Common myeloid progenitor, CD34-positive (primary cell): ENCODE results near the gene SIGLEC1.

Experiments used
- CTCF ChIA-PET: fragments of 350-600 bp; sonication (Branson Sonifier 250); formaldehyde crosslinking; loops from one replicate; lab custom pipeline; 2021; ENCODE audit warnings: antibody characterized with exemption; lab: Charles Lee
- POLR2A ChIA-PET: fragments of 350-600 bp; sonication (Branson Sonifier 250); formaldehyde crosslinking; loops from one replicate; lab custom pipeline; 2021; ENCODE audit warnings: antibody characterized with exemption; lab: Charles Lee
- DNase-seq, 3 donors: peaks; one replicate each; pipeline versions ENCODE4 v3.0.0 to v3.0.0-alpha.2; 2013
- H3K27ac ChIP-seq, 2 experiments: 1 replicate in 1 of 2; 2 replicates in 1 of 2; pipeline ENCODE4 v1.7.0; 2013; ENCODE audit warnings: inconsistent platforms in 2 of 2, low read length in 2 of 2, mild to moderate bottlenecking in 2 of 2, low read depth in 1 of 2, moderate library complexity in 1 of 2; ENCODE audit not compliant: severe bottlenecking in 2 of 2, insufficient read depth in 1 of 2, poor library complexity in 1 of 2
- H3K27me3 ChIP-seq, 5 experiments: replicated peaks in 2 of 5; 1 replicate in 3 of 5; 2 replicates in 2 of 5; pipeline versions ENCODE4 v1.6.1 to v1.7.0; 2013; ENCODE audit warnings: low read length in 4 of 5, mild to moderate bottlenecking in 2 of 5, moderate library complexity in 2 of 5, inconsistent platforms in 1 of 5; ENCODE audit not compliant: insufficient read depth in 5 of 5, control insufficient read depth in 4 of 5
- H3K36me3 ChIP-seq, 4 experiments: 1 replicate in 2 of 4; 2 replicates in 2 of 4; pipeline versions ENCODE4 v1.6.1 to v1.7.0; 2013; ENCODE audit warnings: low read length in 3 of 4, control low read depth in 1 of 4, mild to moderate bottlenecking in 1 of 4; ENCODE audit not compliant: control insufficient read depth in 4 of 4, insufficient read depth in 4 of 4
- H3K4me1 ChIP-seq, 4 experiments: 1 replicate in 3 of 4; 2 replicates in 1 of 4; pipeline versions ENCODE4 v1.6.1 to v1.7.1; 2013; ENCODE audit warnings: low read length in 3 of 4, mild to moderate bottlenecking in 3 of 4, control low read depth in 1 of 4, inconsistent platforms in 1 of 4, moderate library complexity in 1 of 4; ENCODE audit not compliant: control insufficient read depth in 4 of 4, insufficient read depth in 4 of 4; ENCODE audit errors: control extremely low read depth in 1 of 4
- H3K4me3 ChIP-seq, 7 experiments: 1 replicate in 4 of 7; 2 replicates in 3 of 7; pipeline versions ENCODE4 v1.5.1 to v1.7.0; 2013; ENCODE audit warnings: mild to moderate bottlenecking in 7 of 7, low read length in 6 of 7, moderate library complexity in 6 of 7, inconsistent platforms in 2 of 7, low read depth in 2 of 7, control low read depth in 1 of 7; ENCODE audit not compliant: insufficient read depth in 4 of 7, control insufficient read depth in 1 of 7; ENCODE audit errors: extremely low read depth in 1 of 7
- H3K9me3 ChIP-seq, 5 experiments: 1 replicate in 4 of 5; 2 replicates in 1 of 5; pipeline versions ENCODE4 v1.6.1 to v1.7.1; 2013; ENCODE audit warnings: low read length in 4 of 5, mild to moderate bottlenecking in 2 of 5, inconsistent platforms in 1 of 5, low read depth in 1 of 5, moderate library complexity in 1 of 5; ENCODE audit not compliant: control insufficient read depth in 4 of 5, insufficient read depth in 2 of 5; ENCODE audit errors: control extremely low read depth in 1 of 5
- WGBS: methylation state at CpG from one replicate; pipeline ENCODE4 v1.1.5; 2013; ENCODE audit not compliant: insufficient coverage; 5-methylcytosine and 5-hydroxymethylcytosine counted together

The SIGLEC1 gene

DNA sequence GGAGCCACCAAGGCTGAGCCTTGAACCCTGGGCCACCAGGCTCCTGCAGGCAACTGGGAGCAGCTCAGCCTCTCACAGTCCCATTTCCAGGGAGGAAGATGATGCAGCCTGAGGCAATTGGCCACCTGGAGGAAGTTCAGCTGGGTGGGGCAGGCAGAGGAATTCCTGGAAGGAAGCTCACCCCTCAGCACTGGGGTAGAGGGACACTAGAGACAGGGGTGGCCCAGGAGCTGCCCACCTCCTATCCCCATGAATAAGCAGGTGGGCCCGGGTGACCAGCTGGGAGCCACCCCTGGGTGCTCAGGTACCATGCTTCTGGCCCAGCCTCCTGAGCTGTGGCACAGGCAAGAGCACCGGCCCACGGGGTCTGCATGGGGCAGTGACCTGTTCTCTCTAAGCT lies 16.5 kb upstream of the SIGLEC1 start:
- Histone ChIP-seq H3K27me3 (peaks cover 3 to 58% (median 14%) of the 10 kb centered on the region in 5 experiments), H3K9me3 (peaks cover 0 to 2% (median 0%) of the 10 kb centered on the region in 5 experiments), H3K36me3 (no peaks in the 10 kb centered on the region), H3K27ac (no peak overlapping the region), H3K4me3 (no peak overlapping the region), H3K4me1 (peaks cover 0 to 6% (median 2%) of the 10 kb centered on the region in 4 experiments)
- CTCF ChIA-PET: interaction anchor here (1.3 kb wide), 1 partner anchor 18 kb away, joined by 5 read pairs; no protein-coding TSS in a partner anchor
- POLR2A ChIA-PET: no interaction called here
- WGBS: 95% methylated on average over 3 of the region's 3 CpGs
- DNase-seq: no peak

- H3K36me3 ChIP-seq: no peaks in the 10 kb centered on the region
- no peak for DNase-seq
- POLR2A ChIA-PET: no interaction called here
- 100% methylated on average over 4 of the region's 5 CpGs for WGBS
- CTCF ChIA-PET: interaction anchor here (1.4 kb wide), 1 partner anchor 39 kb away, joined by 3 read pairs; the partner anchor contains the start of gene ADISSP
- peaks cover under 1 to 53% (median 12%) of the 10 kb centered on the region in 5 experiments for H3K27me3 ChIP-seq
- H3K27ac ChIP-seq: no peak overlapping the region
- H3K4me1 ChIP-seq: peaks cover 0 to 6% (median 2%) of the 10 kb centered on the region in 4 experiments
- H3K9me3 ChIP-seq: peaks cover 0 to 2% (median 0%) of the 10 kb centered on the region in 5 experiments
- H3K4me3 ChIP-seq: no peak overlapping the region
Observed at GRCh38 chr20:3728354-3728753, 16.0 kb upstream of the SIGLEC1 start.

DNA sequence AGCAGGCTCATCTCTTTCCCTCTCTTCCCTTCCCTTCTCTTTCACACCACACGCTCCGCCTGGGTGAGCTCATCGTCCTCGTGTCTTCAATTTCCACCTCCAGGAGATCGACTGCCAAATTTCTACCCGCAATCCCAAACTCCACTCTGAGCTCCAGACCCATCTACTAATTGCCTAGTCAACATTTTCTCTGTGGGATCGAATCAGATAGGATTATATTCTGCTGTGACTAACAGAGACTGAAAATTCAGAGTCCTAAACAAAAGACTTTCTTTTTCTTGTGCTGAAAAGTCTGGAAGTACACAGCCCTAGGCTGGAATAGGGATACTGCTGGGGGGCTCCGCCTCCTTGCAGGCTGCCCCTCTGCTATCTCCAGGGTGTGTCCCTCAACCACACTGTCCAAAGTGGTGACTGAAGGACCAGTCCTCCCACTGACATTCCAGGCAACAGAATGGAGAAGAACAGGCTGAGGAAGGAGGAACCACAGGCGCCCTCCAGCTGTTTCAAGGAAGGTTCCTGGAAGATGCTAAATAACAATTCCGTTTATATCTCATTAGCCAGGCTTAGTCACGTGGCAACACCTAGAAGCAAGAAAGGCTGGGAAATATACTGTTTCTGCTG lies 15.1 kb upstream of the SIGLEC1 start:
- POLR2A ChIA-PET: no interaction called here
- Histone ChIP-seq H3K27ac (no peak overlapping the region), H3K4me3 (no peak overlapping the region), H3K27me3 (peaks cover 0 to 45% (median 10%) of the 10 kb centered on the region in 5 experiments), H3K36me3 (no peaks in the 10 kb centered on the region), H3K9me3 (peaks cover 0 to 2% (median 0%) of the 10 kb centered on the region in 5 experiments), H3K4me1 (peaks cover 0 to 2% (median 0%) of the 10 kb centered on the region in 4 experiments)
- CTCF ChIA-PET: interaction anchor here (0.9 to 1.6 kb wide), 3 partner anchors 16 to 41 kb away, joined by 3 read pairs; partner anchors contain the start of gene ADISSP
- no peak for DNase-seq
- 61% methylated on average over 11 of the region's 11 CpGs for WGBS

DNA sequence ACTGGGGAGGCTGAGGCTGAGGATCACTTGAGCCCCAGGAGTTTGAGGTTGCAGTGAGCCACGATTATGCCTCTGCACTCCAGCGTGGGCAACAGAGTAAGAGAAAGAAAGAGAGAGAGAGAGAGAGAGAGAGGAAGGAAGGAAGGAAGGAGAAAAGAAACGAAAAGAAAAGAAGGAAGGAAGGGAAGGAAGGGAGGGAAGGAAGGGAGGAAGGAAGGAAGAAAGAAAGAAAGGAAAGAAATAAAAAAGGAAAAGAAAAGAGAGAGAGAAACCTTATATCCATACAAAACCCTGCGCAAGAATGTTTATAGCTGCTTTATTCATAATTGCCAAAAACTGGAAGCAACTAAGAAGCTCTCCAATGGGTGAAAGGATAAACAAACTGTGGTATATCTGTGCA lies 12.0 kb upstream of the SIGLEC1 start:
- Histone ChIP-seq H3K4me3 (no peak overlapping the region), H3K4me1 (no peaks in the 10 kb centered on the region), H3K36me3 (no peaks in the 10 kb centered on the region), H3K27ac (no peak overlapping the region), H3K9me3 (peaks cover 0 to 2% (median 0%) of the 10 kb centered on the region in 5 experiments), H3K27me3 (peaks cover 0 to 38% (median 10%) of the 10 kb centered on the region in 5 experiments)
- 53% methylated on average over 3 of the region's 4 CpGs for WGBS
- DNase-seq: no peak
- CTCF ChIA-PET: interaction anchor here (0.6 to 1.6 kb wide), 4 partner anchors 8 to 50 kb away, joined by 3 read pairs; no protein-coding TSS in a partner anchor
- POLR2A ChIA-PET: no interaction called here

DNA sequence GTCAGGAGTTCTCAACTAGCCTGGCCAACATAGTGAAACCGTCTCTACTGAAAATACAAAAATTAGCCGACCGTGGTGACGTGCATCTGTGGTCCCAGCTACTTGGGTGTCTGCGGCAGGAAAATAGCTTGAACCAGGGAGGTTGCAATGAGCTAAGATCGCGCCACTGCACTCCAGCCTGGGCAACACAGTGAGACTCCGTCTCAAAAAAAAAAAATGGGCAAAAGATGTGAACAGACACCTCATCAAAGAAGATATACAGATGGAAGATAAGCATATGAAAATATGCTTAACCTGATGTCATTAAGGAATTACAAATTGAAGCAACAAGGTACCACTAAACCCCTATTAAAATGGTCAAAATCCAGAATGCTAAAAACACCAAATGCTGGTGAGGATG lies 10.9 kb upstream of the SIGLEC1 start:
- Histone ChIP-seq H3K27me3 (peaks cover 0 to 28% (median 10%) of the 10 kb centered on the region in 5 experiments), H3K27ac (no peak overlapping the region), H3K36me3 (no peaks in the 10 kb centered on the region), H3K4me3 (no peak overlapping the region), H3K4me1 (no peaks in the 10 kb centered on the region), H3K9me3 (peaks cover 0 to 2% (median 0%) of the 10 kb centered on the region in 5 experiments)
- DNase-seq: no peak
- 100% methylated on average over 7 of the region's 8 CpGs for WGBS
- POLR2A ChIA-PET: no interaction called here
- CTCF ChIA-PET: interaction anchor here (1.2 to 1.4 kb wide), 2 partner anchors 10 to 13 kb away, joined by 3 to 7 read pairs; no protein-coding TSS in a partner anchor

DNA sequence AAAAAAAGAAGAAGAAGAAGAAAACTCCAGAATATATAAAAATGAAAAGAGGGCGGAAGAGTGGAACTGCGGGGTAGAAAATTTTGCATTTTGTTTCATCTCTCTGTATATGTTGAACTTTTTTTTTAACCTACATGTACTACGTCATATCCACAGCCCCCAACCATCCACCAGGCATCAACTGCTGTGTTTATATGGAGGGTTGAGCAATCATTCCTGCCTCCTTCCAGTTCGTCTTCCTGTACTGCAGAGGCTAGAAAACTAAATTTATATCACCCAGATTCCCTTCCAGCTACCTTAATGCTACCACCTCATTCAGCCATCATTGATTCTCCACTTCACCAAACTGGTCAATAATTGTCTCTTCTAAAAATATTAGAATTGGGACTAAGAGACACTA lies 9.5 kb upstream of the SIGLEC1 start:
- 80% methylated on average over 1 of the region's 4 CpGs for WGBS
- Histone ChIP-seq H3K9me3 (peaks cover 0 to 2% (median 0%) of the 10 kb centered on the region in 5 experiments), H3K27me3 (peaks cover 0 to 14% (median 3%) of the 10 kb centered on the region in 5 experiments), H3K4me3 (no peak overlapping the region), H3K36me3 (no peaks in the 10 kb centered on the region), H3K27ac (no peak overlapping the region), H3K4me1 (no peaks in the 10 kb centered on the region)
- DNase-seq: no peak
- CTCF ChIA-PET: interaction anchor here (1.4 kb wide), 1 partner anchor 11 kb away, joined by 7 read pairs; no protein-coding TSS in a partner anchor
- POLR2A ChIA-PET: no interaction called here

DNA sequence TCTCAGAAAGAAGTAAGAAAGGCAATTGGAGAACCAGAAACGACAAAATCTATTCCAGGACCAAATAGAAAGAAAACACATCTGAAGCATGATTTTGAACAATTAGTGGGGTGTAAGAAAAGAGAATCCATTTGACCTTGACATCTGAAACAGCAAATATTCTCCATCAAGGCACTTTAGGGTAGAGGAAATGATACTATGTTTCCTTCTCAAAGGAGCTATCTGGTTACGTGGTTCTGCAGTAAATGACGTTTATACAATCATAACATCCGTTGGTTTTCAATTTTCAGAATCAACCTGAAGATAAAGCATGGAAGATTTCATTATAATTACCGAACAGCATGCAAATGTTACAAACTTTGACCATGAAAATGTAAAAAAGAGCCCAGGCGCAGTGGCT lies 8.2 kb upstream of the SIGLEC1 start:
- ChIA-PET CTCF (interaction anchor here (1.2 to 1.3 kb wide), 3 partner anchors 20 to 57 kb away, joined by 3 to 4 read pairs (median 3); no protein-coding TSS in a partner anchor), POLR2A (no interaction called here)
- Histone ChIP-seq H3K4me3 (no peak overlapping the region), H3K27me3 (peaks cover 0 to 7% (median 3%) of the 10 kb centered on the region in 5 experiments), H3K27ac (no peak overlapping the region), H3K9me3 (peaks cover 0 to 2% (median 0%) of the 10 kb centered on the region in 5 experiments), H3K36me3 (no peaks in the 10 kb centered on the region), H3K4me1 (no peaks in the 10 kb centered on the region)
- 89% methylated on average over 5 of the region's 6 CpGs for WGBS
- no peak for DNase-seq
